GM21447 (cell line): ENCODE results near the gene PALMD.

Source experiments
- ATAC-seq: cut with Tn5 transposase; IDR thresholded peaks from one replicate; pipeline ENCODE4 v1.9.1; 2021; ENCODE audit not compliant: unreplicated experiment

PALMD gene

GRCh38 chr1:99682291-99682751 lies 36.4 kb downstream of the PALMD start:
- ATAC-seq: no peak

DNA sequence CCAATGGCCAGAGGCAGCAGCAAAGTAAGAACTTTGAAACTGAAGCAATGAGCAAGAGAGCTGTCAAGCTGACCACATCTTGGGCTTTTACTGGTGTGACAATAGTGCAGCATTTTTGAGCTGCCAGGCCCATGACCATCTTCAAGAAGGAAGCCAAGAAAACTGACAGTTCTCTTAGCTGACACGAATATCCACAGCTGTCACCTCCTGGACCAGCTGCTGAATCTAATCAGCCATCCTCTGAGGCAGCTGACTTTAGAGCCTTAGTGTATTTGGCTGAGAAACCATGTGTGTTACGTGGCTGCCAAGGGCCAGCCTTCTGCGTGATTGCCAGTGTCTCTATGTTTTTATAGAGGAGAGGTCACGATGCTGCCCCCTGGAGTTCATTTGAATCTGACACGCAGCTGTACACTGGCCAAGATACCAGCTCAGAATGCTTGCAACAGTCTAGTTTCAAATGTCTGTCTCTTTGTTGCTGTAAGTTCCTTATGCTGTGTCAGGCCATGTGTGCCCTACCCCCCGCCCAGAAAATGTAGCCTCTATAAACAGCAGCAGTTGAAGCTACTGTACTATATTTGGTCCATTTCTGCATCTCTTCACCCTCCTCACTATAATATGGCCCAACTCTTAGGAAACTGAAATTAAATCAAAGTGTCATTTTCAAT lies 39.7 kb downstream of the PALMD start:
- peak; percentile 84 for ATAC-seq

GRCh38 chr1:99691175-99691574 lies 45.3 kb downstream of the PALMD start:
- no peak for ATAC-seq

- no peak for ATAC-seq
Observed at GRCh38 chr1:99696616-99697015, 50.7 kb downstream of the PALMD start.

GRCh38 chr1:99697580-99697979 lies 51.7 kb downstream of the PALMD start:
- ATAC-seq: no peak

- ATAC-seq: no peak
Observed at GRCh38 chr1:99700020-99700419, 54.1 kb downstream of the PALMD start.

DNA sequence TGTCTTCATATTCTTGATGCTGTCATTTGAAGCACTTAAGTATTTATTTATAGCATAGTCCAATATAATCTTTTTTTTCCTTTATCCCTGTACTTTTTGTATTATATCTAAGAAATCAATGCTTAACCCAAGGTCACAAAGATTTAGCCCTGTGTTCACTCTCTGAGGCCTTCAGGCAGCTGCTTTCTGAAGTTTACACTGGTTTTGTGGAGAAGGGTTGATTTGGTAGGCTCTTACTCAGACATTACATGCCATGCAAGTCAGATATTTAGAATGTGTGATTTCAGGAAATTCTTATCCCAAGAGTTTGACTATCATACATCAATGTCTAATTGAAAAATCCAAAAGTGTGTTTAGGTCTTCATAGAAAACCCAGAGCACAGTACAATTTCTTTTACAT lies 56.3 kb downstream of the PALMD start:
- no peak for ATAC-seq

- no peak for ATAC-seq
Observed at GRCh38 chr1:99704356-99704816, 58.5 kb downstream of the PALMD start.

- ATAC-seq: no peak
Observed at GRCh38 chr1:99705385-99705784, 59.5 kb downstream of the PALMD start.

DNA sequence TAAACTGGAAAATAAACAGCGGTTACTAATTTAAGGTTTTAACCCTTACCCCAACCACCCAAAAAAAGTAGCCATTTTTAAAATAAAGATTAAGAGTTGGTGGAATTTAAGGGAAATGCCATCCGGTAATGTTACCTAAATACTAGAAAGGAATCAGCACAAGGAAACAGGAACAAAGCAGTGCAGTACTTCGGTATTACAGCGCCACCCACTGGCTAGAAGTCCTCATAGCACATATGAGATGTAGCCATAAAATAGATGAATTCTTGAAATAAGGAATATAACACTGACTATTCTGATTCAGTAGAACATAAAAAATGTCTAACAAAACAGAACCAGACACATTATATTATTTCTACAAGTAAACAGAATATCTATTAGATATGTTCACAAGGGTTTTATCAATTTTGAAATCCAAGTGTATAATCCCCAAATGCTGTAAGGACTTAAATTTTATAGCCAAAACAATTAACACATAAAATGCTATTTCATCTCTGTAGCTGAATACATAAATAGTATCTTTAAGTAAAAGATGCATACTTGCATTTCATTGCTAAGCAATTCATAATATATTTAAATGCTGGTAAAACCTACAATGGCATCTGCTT lies 61.7 kb downstream of the PALMD start:
- ATAC-seq: peak; percentile 85

DNA sequence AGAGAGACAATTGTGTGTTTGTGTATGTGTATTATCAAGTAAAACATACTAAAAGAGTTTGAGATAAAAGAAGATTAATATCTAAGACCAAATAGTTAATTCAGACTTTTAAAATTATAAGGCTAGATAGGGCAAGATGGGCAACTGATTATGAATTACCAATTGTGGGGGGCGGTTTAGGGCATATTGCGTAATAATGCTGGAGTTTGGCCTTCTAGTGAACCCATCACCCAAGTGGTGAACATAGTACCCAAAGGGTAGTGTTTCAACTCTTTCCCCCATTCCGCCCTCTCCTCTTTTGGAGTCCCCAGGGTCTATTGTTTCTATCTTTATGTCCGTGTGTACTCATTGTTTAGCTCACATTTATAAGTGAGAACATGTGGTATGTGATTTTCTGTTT lies 65.1 kb downstream of the PALMD start:
- ATAC-seq: no peak

- no peak for ATAC-seq
Observed at GRCh38 chr1:99713006-99713405, 67.1 kb downstream of the PALMD start.

GRCh38 chr1:99717005-99717404 lies 71.1 kb downstream of the PALMD start:
- ATAC-seq: no peak

DNA sequence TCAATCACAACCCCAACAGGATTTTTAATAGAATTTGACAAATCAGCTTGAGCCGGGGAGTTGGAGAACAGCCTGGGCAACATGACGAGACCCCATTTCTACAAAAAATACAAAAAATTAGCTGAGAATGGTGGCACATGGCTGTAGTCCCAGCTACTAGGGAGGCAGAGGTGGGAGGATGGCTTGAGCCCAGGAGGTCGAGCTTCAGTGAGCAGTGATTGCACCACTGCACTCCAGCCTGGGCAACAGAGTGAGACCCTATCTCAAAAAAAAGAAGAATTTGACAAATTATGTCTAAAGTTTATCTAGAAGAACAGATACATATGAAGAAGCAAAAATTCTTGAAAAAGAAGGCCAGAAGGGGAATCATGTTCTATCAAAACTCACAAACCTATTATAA lies 77.3 kb downstream of the PALMD start:
- no peak for ATAC-seq

GRCh38 chr1:99725996-99726395 lies 80.1 kb downstream of the PALMD start:
- ATAC-seq: no peak

GRCh38 chr1:99726407-99726806 lies 80.5 kb downstream of the PALMD start:
- ATAC-seq: no peak

GRCh38 chr1:99726818-99727217 lies 80.9 kb downstream of the PALMD start:
- ATAC-seq: no peak

DNA sequence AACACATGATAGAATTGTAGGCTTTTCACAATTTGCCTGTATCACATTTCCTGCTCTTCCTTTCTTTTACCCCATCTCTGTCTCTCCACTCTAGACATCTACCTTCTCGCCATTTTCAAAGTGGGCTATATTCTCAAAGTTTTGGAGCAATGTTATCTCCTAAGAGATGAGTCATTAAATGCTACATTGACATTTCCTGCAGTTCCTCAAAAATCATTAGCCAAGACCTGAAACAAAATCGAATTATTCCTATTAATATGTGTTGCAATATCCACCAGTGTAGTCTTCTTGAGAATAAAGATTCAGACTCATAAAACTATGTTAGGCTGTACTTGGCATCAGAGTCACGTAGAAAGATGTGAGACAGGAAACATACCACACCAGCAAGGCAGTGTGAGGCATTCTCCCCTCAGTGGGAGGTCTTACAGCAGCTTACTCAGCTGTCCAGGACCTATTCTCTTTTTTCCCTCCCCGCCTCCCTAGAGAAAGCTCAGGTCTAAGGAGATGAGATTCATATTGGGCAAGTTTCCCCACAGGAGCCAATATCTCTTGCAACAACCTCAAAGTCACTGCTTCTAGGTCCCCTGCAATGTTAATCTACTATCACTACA lies 81.8 kb downstream of the PALMD start:
- no peak for ATAC-seq

DNA sequence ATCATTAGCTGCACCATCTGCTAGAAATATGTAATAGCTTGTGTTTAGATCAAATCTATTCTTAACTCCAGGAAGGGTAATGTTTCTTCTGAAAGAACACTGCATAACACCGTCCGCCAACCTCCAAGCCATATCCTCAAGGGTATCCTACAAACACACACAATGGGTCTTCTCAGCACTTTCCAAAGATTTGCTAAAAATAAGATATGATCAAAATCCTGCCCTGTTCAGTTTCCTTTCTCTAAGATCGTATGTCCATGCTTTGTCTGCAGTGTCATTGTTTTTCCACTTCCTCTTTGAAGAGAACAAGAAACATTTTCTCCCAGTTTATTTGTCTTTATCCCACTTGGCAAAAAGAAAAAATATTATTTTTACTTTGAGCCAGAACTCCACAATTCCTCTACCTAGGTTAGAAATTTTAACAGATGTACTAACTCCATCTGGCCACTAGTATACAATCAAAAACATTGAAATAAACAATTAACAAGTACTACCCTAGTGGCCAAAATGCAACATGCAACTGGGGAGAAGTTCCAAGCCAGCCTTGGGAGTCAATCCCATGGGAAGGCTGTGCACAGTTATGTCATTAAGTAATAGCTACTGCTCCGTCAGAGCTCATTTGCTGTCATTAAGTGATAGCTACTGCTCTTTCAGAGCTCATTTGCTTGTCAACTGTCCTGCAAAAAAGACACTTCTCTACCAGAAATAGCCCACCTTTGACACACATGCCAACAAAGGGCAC lies 82.8 kb downstream of the PALMD start:
- ATAC-seq: no peak

DNA sequence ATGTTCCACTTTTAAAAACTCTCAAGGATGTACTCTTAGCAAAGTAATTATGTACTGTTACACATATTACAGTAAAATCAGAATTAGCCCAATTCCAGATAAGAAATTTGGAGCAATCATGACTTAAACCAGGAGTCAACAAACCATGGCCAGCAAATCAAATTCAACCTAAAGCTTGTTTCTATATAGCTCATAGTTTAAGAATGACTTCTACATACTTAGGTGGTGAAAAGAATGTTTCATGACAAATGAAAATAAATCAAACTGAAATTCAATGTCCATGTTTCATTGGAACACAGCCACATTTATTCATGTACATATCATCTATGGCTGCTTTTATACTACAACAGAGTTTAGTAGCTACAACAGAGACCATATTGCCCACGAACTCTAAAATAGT lies 85.5 kb downstream of the PALMD start:
- no peak for ATAC-seq

DNA sequence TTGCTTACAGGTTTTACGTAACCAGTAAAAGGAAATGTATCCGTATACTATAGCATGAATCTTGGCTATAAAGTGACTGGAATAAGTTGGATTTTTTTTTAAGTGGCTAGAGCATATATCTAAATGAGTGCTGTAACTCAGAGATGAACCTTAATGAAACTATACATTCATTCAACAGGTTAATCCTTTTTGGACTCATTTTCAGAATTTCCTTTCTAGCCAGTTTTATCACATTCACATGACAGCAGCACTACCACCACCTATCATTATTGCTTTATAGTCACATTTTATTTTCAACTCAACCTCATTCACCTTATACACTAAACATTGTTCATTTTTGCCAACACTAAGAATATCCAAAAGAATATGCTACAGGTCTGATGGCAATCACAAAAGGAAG lies 89.9 kb downstream of the PALMD start:
- ATAC-seq: no peak

- no peak for ATAC-seq
Observed at GRCh38 chr1:99737016-99737415, 91.1 kb downstream of the PALMD start.
